HG03432 (cell line): ENCODE measurements around the gene SLC22A4.

ENCODE experiments used
- ATAC-seq: cut with Tn5 transposase; IDR thresholded peaks from one replicate; pipeline ENCODE4 v1.9.1; 2021; ENCODE audit warnings: mild to moderate bottlenecking, moderate library complexity; ENCODE audit not compliant: unreplicated experiment

Gene SLC22A4

DNA sequence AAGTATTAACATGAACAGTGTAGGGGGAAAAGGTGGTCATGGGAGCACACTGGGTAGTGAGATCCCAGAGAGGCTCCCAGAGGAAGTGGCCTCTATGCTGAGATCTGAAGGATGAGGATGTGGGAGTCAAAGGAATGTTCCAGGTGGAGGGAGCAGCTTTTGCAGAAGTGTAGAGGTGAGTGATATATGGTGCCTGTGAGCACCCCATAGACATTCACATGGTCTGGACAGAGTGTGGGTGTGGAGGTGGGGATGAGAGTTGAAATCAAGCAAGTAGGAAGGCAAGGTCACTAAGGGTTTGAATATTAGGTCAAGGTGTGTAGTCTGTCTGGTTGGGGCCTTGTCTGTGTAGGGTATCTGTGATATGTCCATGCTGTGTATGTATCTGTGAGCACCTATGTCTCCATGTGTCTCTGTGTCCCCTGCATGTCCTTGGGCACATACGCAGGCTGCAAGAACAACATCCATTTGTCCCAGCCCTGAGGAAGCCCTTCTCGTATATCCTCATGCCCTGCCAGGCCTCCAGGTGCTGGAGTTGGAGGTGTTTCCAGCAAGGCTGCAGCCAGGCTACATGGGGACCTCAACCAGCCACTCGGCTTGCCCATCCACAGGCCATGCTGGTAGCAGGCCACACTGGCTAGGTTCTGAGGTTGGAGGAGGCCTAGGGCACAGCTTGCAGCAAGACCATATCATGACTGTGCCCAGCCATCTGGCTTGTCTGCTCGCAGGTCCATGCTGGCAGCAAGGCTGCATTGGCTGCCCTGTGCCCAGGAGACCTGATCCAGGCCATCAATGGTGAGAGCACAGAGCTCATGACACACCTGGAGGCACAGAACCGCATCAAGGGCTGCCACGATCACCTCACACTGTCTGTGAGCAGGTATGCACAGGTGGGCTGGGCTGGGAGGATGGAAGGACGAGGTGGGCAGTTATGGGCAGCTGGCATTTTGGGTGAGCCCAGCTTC lies 32.0 kb upstream of the SLC22A4 start:
- no peak for ATAC-seq

DNA sequence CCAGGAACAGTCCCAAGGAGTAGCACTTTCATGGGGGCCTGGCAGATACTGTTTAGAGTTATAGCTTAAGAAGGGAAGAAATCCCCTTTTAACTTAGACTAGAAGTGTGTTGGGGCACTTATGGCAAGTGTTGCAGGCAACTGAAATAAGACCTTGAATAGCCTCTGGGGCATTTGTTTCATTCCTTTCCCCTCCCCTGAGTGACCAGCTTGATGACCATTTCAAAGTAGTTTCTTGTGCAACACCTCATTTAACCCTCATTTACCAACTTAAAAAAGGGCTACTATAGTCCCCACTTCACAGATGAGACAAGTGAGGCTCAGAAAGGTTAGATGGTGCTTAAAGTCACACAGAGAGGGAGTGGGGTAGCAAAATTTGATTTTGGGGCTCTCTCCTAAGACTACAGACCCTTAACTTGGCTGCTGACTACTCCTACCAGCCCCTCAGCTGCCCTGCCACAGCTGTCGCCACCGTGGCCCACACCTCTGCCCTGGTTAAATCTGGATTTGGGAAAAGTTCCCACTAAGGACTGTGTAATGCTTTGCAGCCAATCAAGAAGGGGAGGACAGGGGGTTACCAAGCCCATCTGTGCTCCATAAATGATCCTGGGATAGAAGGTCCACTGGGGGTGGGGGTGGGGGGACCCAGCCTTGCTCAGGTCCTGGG lies 31.2 kb upstream of the SLC22A4 start:
- no peak for ATAC-seq

DNA sequence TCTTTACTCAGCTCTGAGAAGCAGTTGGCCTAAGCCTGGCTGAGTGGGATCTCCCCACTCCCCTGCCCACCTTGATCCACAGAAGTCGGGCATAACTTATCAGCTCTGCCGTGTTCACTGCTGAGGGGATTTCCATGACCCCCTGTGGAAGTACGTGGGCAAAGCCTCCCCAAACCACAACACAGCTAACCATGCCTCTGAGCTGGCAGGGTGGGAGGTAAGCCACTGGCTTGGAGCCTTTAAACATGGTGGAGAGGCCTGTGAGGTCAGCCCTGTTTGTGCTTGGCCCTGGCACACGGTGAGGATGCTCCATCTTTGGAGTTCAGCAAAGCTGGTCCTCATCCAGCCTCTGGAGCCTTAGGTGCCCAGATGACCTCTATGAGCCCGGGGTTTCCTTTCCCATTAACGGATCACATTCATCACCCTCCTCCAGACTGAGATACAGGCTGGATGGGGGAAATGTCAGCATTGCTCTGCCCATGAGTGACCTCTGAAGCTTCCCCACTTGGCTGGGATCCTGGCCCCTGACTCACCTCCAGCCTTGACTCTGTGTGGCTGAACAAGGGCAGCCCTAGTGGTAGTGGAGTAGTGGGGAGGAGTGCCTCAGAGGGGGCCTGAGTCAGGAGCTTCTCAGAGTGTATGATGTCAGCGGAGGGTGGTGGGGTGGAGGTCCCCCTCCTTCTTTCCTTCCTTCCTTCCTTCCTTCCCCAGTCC lies 30.5 kb upstream of the SLC22A4 start:
- ATAC-seq = no peak

DNA sequence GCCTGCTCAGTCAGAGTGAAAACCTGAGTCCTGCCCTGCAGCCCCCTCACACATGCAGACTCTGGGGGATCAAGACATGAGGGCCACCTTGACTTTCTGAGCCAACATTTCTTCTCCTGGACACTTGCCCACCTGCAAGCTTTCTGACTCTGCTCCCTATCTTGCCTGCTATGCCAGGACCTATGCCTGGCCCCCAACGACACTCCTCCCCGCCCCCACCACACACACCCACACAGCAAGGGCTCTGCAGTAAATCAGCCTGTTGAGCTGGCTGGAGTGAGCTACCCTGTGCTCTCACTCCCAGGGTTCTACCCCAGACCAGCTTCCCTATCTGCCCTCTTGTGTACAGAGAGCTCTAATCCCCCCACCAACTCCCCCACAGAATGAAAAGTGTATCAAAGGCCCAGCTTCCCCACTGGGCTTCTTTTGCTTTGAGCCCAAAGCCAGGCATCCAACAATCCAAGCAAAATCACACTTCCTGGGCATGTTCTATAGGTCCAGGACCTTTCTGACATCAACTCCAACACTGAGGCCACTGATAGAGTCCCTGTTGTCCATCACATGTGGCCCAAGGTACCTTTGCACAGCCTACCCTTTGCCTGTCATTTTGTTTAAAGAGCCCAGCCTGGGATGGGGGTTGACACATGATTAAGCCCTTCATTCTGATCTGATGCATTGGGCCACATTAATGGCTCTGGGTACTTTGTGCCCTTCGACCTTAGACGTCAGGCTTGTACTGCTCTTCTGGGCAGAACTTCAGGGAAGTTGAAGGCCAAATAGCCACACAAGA lies 29.5 kb upstream of the SLC22A4 start:
- no peak for ATAC-seq

DNA sequence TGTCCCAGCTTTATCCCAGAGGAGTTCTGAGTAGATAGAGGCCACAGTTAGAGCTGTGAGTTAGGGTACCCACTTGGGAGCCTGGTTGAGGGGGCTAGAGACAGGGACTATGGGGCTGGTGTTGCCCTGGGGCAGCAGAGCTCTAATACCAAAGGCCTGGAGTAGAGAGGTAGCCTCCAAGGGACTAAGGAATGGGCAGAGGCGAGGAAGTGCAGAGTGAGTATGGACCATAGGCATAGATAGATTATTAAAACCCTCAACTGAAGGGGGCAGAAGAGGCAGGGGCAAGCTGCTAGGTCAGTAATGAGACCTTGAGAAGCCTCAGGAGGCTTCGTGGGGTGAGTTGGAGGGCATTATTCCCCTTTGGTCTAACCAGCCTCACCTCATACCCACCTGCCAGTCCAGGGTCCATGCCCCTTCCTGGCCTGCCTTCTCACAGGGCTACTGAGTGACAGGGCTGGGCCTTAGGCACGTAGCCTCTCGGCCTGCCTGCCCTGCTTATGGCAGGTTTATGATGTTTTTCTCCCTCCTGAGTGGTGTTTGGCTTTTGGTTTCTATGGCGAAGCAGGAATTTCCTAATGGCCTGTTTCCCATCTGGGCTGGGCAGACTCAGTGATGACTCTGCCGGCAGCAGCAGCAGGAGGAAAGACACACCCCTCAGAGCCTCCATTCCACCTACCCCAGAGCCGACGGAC lies 28.7 kb upstream of the SLC22A4 start:
- ATAC-seq = no peak

DNA sequence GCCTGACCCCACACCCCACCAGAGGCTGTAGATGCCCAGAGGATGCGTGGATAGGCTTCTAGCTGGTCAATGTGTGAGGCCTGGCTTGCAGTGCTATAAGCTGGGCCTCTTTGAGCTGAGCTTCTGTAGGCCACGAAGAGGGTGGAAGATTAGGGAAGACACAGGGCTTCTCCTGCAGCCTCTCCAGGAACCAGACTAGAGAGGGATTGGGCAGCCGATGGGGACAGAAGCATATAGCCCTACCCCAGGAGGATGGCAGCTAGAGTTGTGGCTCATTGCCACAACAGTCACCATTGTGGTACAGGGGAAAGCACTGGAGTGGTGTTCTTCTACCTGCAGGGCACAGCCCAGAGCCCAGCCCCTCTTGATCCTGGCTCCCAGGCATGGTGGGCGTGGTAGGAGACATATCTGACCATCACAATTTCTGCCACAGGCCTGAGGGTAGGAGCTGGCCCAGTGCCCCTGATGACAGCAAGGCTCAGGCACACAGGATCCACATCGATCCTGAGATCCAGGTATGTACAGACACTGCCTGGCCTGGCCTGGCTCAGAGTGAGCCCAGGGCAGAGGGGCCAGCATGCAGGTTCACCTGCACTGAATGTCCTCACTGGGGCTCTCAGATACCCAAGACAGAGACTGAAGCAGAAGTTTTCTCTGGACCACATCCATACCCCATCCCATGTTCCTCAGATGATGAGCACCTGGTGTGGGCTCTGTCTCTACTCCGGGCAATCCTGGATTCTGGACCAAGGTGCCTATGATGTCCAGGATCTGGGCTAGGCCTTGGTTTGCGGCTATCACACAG lies 28.0 kb upstream of the SLC22A4 start:
- ATAC-seq = no peak

DNA sequence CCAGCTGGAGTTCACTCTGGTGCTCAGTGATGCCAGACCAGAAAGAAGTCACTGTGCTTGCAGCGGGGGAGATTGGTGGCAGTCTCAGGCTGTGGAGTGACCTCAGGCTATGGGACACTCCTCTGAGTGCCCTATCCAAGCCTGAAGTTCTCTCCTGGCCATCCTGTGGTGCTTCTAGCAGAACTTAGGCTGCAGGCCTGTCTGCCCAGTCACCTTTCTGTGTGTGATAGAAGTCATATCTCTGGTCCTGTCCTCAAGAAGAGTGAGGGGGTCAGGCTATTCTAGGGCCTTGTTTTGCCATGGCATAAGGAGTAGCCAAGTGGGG lies 27.4 kb upstream of the SLC22A4 start:
- no peak for ATAC-seq

DNA sequence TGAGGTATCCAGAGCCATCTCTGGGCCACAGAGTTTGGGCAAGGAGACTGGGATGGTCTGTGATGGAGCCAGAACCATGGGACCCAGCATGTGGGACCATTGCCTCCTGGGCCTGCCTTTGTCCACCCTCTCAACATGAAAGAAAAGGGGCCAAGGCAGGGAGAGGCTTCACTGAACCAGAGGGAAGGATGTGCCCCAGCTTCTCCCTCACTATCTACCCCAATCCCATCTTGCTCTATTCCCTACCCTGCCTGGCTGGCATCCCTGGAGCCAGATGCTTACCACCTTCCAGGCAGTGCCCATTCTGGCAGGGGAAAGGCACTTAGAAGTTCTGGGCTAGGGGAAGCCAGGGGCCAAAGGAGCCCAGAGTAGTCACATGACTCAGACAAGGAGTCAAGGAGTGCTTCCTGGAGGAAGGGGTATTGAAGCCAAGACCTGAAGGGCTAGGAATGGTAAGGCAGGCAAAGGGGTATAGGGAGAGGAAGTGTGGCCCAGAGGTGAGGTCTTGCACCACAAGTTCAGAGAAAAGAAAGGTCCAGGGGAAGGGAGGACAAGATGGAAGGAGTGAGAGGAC lies 26.9 kb upstream of the SLC22A4 start:
- no peak for ATAC-seq

DNA sequence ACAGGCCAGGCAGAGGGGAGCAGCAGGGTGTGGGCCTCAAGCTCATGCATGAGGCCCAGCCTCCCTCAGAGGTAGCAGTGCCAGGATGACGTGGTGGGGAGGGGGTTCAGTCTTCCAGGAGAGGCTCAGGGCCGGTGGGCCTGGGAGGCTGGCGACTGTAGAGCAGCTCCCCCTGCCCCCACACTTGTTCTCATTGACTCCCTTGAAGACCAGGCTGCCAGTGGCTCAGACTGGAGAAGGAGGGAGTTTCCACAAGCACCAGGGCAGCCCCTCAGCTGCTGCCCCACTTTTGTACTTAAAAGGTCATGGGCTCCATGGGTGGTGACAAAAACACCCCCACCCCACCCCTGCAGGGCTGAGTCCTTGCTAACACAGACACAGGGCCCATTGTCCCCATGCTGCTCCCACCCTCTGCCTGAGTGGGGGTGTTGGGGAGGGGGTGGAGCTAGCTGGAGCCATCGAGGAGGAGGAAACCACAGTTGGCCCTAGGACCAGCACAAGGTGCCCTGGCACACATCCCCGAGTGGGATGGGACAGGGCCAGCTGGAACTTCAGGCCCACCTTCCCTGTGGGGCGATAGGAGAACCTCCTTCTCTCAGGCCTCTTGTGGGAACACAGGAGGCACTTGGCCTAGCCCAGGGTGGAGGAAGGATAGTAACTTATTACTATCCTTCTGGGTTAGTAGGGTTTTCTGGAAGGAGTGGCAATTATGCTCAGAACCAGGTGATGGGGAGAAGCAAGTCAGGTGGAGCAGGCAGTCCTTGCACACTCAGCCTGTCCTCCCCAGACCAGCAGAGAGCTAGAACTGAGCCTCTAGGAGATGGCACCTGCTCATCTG lies 26.0 kb upstream of the SLC22A4 start:
- ATAC-seq = peak; percentile 27

DNA sequence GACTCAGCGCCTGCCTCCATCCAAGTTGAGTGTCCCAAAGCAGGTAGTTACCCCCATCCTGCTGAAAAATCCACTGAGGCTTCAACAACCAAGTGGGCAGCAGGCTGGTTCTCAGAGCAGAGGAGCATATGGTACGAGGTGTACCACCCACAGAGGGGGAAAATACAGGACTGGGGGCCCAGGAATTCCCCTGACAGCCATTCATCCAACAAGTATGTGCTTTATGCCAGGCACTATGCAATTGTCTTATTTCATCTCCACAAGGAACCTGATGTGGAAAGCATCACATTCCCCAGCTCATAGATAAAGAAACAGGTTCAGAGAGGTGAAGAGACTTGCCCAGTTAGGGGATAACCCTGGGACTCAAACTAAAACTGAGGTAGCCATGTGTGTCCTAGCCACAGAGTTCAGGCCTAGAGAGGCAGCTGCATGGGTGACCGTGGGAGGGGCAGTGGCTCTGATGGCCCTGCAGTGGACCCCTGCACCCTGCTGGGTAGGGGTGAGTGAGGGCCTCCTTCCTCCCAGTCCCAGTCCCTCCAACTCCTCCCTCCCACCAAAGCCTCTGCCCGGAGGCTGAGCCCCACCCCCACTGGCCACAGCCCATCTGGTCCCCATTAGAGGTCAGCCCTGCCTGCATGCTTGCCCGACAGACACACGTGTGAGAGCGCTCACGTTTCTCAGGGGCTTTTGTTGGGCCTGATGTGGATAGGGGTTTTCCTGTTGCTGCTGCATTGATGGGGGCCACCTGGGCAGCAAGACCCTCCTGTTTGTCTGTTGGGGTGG lies 25.2 kb upstream of the SLC22A4 start:
- peak; percentile 77 for ATAC-seq

DNA sequence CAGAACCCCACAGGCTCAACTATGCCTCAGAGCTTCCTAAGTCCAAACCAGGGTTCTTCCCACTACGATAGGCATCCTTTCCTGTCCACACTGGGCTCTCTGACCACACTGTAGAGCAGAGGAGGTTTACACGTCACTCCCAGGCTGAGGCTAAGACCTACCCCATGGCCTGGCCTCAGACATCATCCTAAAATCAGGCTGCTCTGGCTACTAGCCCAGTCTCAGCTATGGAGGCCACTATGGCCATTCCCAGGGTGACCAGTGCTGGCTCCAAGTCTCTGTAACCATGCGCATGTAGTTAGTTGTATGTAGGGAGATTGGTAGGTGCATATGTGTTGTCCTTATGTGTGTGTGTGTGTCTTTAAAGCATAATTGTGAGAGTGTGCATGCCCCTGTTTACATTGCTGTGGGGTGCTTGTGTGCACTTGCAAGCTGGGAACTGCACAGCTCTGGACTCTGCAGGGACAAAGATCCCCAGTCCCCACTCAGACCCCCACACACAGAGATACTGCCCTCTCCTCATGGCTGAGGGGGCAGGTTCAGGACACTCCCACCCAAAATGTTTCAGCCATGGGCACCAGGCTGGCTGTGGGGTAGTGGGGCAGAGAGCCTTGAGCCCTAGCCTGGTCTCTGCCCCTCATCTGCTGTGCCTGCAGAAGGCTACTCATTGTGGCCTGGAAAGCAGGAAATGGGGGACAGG lies 24.4 kb upstream of the SLC22A4 start:
- ATAC-seq = no peak

DNA sequence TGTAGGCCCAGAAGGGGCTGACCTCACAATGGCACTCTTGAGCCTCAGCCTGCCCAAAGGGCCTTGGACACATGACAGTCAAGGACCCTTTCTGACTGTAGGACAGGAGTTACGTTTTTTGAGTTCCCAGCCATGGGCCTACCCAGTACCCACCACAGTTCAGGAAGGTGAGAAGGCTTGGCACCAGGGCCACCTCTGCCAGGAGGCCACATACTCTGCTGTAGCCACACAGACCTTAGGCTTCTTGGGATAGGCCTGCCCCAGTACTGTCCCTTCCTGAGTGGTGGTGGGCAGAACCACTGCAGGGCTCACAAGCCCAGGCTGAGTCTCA lies 23.9 kb upstream of the SLC22A4 start:
- ATAC-seq = no peak

DNA sequence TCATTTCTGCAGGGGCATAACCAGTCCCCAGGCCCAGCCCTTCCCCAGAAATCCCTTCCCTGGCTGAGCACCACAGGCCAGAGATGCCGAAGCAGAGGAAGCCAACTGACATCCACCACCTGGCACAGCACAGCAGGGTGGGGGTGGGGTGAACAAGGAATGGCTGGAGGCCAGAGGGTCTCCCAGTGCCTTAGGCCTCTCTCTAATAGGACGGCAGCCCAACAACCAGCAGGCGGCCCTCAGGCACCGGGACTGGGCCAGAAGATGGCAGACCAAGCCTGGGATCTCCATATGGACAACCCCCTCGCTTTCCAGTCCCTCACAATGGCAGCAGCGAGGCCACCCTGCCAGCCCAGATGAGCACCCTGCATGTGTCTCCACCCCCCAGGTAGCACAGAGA lies 23.5 kb upstream of the SLC22A4 start:
- ATAC-seq = no peak

DNA sequence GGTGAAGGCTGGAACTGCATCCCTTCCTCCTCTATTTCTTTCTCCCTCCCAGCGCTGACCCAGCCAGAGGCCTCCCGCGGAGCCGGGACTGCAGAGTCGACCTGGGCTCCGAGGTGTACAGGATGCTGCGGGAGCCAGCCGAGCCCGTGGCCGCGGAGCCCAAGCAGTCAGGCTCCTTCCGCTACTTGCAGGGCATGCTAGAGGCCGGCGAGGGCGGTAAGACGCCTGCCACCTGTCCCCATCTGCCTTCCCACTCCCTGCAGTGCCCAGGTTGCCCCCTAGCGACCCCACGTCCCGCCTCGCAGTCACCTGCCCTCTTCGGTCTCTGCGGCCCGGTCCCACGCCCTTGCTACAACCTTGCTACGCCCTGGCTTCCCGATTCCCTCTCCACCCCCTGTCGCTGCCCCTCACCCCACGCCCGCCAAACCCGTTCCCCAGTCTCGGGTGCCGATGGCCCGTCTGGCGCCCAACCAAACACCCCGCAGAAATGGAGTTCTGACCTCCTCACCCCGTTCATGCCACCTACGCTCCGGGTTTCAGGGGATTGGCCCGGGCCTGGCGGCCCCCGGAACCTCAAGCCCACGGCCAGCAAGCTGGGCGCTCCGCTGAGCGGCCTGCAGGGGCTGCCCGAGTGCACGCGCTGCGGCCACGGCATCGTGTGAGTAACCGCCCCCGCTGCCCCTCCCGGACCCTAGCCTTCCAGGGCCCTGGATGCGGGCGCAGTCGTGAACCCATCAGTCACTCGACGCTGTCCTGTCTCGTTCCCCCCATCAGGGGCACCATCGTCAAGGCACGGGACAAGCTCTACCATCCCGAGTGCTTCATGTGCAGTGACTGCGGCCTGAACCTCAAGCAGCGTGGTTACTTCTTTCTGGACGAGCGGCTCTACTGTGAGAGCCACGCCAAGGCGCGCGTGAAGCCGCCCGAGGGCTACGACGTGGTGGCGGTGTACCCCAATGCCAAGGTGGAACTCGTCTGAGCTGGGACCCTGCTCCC lies 22.6 kb upstream of the SLC22A4 start:
- ATAC-seq = no peak

DNA sequence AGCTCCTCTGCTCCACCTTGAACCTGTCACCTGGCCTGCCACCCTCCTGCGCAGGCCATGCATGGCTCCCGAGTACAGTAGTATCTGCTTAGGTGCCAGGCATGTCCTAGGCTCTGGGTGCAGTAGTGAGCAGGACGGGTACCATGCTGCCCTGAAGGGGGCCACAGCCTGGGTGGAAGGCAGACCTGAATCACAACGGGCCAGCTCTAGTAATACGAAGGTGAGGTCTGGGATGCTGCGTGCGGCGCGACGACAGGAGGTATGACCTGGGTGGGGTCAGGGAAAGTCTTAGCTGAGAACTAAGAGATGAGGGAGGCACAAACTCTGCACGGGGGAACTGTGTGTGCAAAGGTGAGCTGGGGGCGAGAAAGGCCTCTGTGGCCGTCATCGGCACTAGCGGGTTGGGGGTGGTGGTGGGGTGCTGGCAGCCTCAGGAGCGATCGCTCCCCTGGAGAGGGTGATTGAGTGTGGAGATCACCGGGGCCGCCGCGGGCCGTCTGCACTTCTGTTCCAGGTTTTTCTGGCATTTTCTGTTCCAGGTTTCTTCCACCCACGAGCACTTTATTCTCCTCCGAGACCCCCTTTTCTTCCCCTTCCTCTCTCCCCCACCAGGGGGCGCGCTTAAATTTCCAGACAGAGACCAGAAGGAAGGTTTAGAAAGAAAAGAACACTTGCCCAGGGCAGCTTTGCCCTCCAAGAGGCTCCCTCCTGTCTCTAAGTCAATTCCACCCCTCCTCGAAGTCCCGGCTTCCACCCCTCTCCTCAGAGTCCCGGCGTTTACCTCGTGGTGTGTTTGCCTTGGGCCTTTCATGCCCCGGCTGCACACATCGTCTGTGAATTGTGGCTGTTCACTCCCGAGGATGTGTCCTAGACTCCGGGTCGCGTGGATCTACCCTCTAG lies 21.6 kb upstream of the SLC22A4 start:
- no peak for ATAC-seq
